ENCODE measurements around the gene RNASET2.
"Not testable (repeated sequence)": the region's sequence is repeated elsewhere in the genome, so short reads cannot be mapped to it uniquely, and the experiment has no call there.

The RNASET2 gene

DNA sequence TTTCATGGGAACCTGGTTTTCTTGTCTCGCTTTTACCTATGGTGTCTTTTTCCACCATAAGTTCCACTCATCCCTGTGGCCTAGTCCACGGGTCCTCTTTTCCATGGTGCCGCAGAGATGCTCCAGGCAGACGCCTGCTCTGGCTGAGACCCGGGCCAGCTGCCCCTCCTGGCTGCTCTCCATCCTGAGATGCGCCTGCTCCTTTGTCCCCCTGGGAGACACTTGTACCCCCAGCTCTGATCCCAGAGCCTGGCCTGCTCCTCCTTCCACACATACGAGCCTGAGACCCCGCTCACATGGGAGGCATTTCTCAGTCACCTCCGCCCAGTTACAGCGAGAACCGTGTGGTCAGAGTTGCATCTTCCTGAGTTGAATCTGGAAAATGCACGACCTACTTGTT is 29.6 kb downstream of the RNASET2 start:
- no peaks in the 10 kb centered on the region for H3K27me3 Mint-ChIP-seq (ENCODE audit: low read depth, poor library complexity)
- H3K4me3 Mint-ChIP-seq, result no peak overlapping the region
- no peak for DNase-seq
- H3K4me1 Mint-ChIP-seq, result peaks cover 42% of the 10 kb centered on the region
- no peak overlapping the region for H3K27ac Mint-ChIP-seq
- TF ChIP-seq, protein P1, sequence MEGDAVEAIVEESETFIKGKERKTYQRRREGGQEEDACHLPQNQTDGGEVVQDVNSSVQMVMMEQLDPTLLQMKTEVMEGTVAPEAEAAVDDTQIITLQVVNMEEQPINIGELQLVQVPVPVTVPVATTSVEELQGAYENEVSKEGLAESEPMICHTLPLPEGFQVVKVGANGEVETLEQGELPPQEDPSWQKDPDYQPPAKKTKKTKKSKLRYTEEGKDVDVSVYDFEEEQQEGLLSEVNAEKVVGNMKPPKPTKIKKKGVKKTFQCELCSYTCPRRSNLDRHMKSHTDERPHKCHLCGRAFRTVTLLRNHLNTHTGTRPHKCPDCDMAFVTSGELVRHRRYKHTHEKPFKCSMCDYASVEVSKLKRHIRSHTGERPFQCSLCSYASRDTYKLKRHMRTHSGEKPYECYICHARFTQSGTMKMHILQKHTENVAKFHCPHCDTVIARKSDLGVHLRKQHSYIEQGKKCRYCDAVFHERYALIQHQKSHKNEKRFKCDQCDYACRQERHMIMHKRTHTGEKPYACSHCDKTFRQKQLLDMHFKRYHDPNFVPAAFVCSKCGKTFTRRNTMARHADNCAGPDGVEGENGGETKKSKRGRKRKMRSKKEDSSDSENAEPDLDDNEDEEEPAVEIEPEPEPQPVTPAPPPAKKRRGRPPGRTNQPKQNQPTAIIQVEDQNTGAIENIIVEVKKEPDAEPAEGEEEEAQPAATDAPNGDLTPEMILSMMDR (IDR thresholded peaks at IDR 0.05), result no peak
- no peaks in the 10 kb centered on the region for H3K9me3 Mint-ChIP-seq
- H3K36me3 Mint-ChIP-seq (ENCODE audit: low read depth), result peaks cover 4% of the 10 kb centered on the region

DNA sequence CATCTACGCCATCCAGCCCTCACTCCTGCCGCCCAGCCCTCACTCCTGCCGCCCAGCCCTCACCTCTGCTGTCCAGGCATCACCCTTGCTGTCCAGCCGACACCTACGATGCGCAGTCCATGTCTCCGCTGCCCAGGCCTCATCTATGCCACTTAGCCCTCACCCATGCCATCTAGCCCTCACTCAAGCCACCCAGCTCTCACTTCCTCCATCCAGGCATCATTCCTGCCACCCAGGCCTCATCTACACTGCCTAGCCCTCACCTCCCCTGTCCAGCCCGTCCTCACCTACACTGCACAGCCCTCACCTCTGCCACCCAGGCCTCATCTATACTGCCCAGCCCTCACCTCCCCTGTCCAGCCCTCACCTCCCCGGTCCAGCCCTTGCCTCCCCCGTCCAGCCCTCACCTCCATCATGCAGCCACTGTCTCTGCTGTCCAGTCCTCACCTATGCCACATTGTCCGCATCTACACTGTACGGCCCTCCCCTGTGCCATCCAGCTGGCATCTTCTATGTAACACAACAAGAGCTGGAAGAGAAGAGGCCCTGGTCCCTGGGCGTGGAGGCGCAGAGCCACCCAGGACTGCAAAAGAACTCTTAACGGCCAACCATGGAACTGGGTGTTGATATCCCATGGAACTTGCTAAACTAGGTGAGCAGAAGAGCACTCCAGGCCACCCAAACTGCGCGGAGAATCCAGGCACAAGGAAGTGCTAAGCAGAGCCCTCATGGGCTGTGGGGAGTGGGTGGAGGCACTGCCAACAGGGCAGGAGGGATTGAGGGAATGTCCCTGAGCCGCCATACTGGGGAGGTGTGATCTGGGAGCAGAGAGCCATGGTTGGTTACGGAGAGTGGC is 31.0 kb downstream of the RNASET2 start:
- H3K4me3 Mint-ChIP-seq, result no peak overlapping the region
- H3K36me3 Mint-ChIP-seq (ENCODE audit: low read depth), result peaks cover 4% of the 10 kb centered on the region

DNA sequence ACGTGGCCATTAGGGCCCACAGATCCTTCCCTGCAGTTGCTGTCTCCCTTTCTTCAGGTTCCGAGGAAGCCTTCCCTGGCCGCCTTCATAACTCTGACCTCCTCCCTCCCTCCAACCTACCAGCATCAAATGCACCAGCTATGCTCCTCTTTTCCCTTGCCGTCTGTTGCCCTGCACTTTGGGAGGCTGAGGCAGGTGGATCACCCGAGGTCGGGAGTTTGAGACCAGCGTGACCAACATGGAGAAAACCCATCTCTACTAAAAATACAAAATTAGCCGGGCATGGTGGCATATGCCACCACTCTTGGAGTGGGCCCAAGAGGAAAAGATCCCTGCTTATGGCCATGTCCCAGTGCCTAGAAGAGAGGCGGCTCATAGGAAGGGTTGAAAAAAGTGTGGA is 31.8 kb downstream of the RNASET2 start:
- Mint-ChIP-seq H3K36me3 (ENCODE audit: low read depth) (peaks cover 4% of the 10 kb centered on the region), H3K9me3 (no peaks in the 10 kb centered on the region), H3K27me3 (ENCODE audit: low read depth, poor library complexity) (no peaks in the 10 kb centered on the region), H3K27ac (peak overlapping the region; percentile 69), H3K4me3 (no peak overlapping the region), H3K4me1 (peaks cover 31% of the 10 kb centered on the region)
- TF ChIP-seq, protein P1 (IDR thresholded peaks at IDR 0.05), result no peak
- DNase-seq, result no peak

More for the DNA sequence above, 31.0 kb downstream of the RNASET2 start:
- TF ChIP-seq, protein P1 (IDR thresholded peaks at IDR 0.05), result no peak
- Mint-ChIP-seq H3K4me1 (peaks cover 35% of the 10 kb centered on the region), H3K9me3 (no peaks in the 10 kb centered on the region), H3K27ac (peak overlapping the region; percentile 69), H3K27me3 (ENCODE audit: low read depth, poor library complexity) (no peaks in the 10 kb centered on the region)
- no peak for DNase-seq

DNA sequence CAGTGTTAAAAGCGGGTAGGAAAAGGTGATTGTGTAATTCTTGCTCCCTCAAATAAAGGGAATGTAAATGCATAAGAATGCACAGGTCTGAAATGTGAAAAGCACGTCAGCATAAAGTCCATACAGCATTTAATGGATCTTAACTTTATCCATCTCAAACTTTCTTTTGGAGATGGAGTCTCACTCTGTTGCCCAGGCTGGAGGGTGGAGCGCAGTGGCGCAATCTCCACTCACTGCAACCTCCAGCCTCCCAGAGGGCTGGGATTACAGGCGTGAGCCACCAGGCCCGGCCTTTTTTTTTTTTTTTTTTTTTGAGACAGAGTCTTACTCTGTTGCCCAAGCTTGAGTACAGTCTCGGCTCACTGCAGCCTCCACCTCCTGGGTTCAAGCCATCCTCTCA is 33.4 kb downstream of the RNASET2 start:
- H3K36me3 Mint-ChIP-seq (ENCODE audit: low read depth), result no peaks in the 10 kb centered on the region
- no peak overlapping the region for H3K27ac Mint-ChIP-seq
- TF ChIP-seq, protein P1 (IDR thresholded peaks at IDR 0.05), result no peak
- peaks cover 6% of the 10 kb centered on the region for H3K9me3 Mint-ChIP-seq
- peaks cover 15% of the 10 kb centered on the region for H3K4me1 Mint-ChIP-seq
- H3K4me3 Mint-ChIP-seq, result no peak overlapping the region
- no peaks in the 10 kb centered on the region for H3K27me3 Mint-ChIP-seq (ENCODE audit: low read depth, poor library complexity)
- DNase-seq, result no peak

DNA sequence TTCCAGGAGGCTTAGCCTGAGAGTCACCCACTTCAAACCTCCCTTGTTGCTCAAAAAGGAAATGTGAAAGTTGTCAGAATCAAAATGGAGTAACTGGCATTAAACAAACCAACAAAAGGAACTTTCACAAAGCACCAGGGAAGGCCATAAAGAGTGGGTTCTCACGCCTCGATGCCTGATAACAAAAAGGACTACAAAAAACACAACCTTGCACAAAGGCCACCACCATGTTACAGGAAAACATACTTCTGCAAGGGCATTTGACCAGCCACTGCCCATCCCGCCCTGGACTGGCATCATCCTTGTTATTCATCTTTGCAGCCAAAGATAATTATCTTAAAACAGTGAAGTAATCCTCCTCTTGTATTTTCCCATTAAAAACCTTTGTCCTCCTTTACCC is 34.8 kb downstream of the RNASET2 start:
- no peak for DNase-seq
- TF ChIP-seq, protein P1 (IDR thresholded peaks at IDR 0.05), result no peak
- H3K27ac Mint-ChIP-seq, result no peak overlapping the region
- H3K4me1 Mint-ChIP-seq, result peaks cover 1% of the 10 kb centered on the region
- peaks cover 8% of the 10 kb centered on the region for H3K9me3 Mint-ChIP-seq
- H3K36me3 Mint-ChIP-seq (ENCODE audit: low read depth), result no peaks in the 10 kb centered on the region
- no peak overlapping the region for H3K4me3 Mint-ChIP-seq
- no peaks in the 10 kb centered on the region for H3K27me3 Mint-ChIP-seq (ENCODE audit: low read depth, poor library complexity)

DNA sequence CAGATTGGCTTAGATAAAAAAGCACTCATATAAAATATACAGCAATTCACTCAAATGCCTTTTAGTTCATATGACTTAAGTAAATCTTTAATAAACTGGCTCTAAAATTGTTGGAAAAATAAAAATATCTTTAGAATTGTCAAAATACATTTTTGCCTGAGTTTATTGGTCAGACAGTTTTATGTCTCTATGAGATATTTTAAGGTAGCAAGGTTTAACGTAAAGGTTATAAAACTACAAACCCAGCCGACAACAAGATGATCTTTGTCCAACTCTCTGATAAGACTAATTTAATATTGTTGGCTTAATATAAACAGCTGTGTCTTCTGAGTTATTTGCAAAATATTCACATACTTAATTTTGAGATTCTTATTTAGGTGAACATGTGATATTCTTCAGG is 39.5 kb downstream of the RNASET2 start:
- no peaks in the 10 kb centered on the region for H3K4me1 Mint-ChIP-seq
- H3K4me3 Mint-ChIP-seq, result no peak overlapping the region
- TF ChIP-seq, protein P1 (IDR thresholded peaks at IDR 0.05), result no peak
- H3K36me3 Mint-ChIP-seq (ENCODE audit: low read depth), result peaks cover 11% of the 10 kb centered on the region
- H3K27ac Mint-ChIP-seq, result no peak overlapping the region
- peaks cover 28% of the 10 kb centered on the region for H3K9me3 Mint-ChIP-seq
- no peak for DNase-seq
- peaks cover 2% of the 10 kb centered on the region for H3K27me3 Mint-ChIP-seq (ENCODE audit: low read depth, poor library complexity)

DNA sequence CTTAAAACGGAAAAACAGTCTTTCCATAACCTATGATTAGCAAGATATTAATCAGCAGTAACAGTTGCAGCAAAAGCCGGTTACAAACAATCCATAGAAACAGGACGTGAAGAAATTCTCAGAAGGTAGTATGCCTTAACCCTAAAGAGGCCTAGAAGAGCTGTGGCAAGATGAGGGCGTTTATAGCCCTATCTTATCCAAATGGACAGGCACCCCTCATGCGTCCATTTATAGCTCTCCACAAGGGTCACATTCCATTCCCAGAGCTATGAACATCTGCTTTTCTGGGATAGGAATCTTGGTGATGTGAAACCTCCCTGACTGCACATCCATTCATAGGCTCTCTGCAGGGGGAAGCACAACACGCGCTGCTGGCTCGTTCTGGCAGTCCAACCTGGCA is 40.9 kb downstream of the RNASET2 start:
- DNase-seq, H3K27ac Mint-ChIP-seq, H3K4me1 Mint-ChIP-seq: not testable (repeated sequence)

DNA sequence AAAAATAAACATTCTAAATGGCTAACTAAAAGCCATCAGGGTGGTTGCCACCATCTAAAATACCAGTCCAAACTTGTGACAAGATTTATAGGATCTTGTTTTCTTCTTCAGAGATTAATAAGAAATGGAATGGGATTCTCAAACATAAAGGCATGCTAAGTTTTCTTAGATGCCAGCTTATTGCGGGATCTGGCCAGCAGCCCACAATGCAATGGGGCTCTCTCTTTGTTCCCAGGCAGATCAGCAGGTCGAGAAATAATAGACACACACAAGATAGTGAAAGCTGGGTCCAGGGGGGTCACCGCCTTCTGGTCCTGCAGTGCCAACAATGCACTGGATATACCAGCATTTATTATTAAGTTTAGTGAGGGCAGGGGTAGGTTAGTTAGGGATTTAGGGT is 41.4 kb downstream of the RNASET2 start:
- Mint-ChIP-seq H3K9me3 (peaks cover 35% of the 10 kb centered on the region), H3K36me3 (ENCODE audit: low read depth) (peaks cover 18% of the 10 kb centered on the region)
- not testable (repeated sequence) for H3K27ac Mint-ChIP-seq; H3K4me1 Mint-ChIP-seq; DNase-seq; H3K27me3 Mint-ChIP-seq (ENCODE audit: low read depth, poor library complexity); H3K4me3 Mint-ChIP-seq

More for the DNA sequence above, 40.9 kb downstream of the RNASET2 start:
- not testable (repeated sequence) for H3K27me3 Mint-ChIP-seq (ENCODE audit: low read depth, poor library complexity); H3K4me3 Mint-ChIP-seq
- peaks cover 30% of the 10 kb centered on the region for H3K9me3 Mint-ChIP-seq
- peaks cover 14% of the 10 kb centered on the region for H3K36me3 Mint-ChIP-seq (ENCODE audit: low read depth)
